GM19397 (cell line): ENCODE measurements around the gene BUB1.
"Not testable (repeated sequence)": the region's sequence is repeated elsewhere in the genome, so short reads cannot be mapped to it uniquely, and the experiment has no call there.

Experiments
- ATAC-seq: cut with Tn5 transposase; IDR thresholded peaks from one replicate; pipeline ENCODE4 v1.9.1; 2021; ENCODE audit warnings: mild to moderate bottlenecking, moderate library complexity; ENCODE audit not compliant: unreplicated experiment

The BUB1 gene

GRCh38 chr2:110677530-110678456, at the start of gene BUB1:
Gene BUB1, minus strand, starts transcription at chr2:110678063. Its CDS starts 68 bp downstream, at chr2:110677995.
- ATAC-seq = peak; percentile 74

DNA sequence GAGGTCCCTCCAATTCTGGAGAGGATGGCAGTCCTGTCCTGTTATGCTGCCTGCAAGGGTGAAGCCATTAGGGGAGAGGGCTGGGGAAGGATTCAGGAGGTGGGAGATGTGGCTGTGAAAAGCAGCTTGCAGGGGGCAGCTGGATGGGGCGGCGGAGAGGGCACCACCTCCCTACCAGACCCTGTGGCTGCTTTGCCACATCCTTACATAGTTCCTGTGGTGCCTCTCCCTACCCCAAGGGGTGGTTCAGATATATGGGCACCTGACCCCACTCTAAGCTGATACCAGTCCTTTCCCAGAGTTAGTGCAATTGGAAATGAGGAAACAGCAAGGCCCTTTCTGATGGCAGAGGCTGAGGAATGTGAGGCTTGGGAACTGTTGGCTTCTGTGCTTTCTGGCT, 48.4 kb upstream of the BUB1 start:
- ATAC-seq = no peak

- ATAC-seq = no peak
Observed at GRCh38 chr2:110725859-110726258, 48.0 kb upstream of the BUB1 start.

DNA sequence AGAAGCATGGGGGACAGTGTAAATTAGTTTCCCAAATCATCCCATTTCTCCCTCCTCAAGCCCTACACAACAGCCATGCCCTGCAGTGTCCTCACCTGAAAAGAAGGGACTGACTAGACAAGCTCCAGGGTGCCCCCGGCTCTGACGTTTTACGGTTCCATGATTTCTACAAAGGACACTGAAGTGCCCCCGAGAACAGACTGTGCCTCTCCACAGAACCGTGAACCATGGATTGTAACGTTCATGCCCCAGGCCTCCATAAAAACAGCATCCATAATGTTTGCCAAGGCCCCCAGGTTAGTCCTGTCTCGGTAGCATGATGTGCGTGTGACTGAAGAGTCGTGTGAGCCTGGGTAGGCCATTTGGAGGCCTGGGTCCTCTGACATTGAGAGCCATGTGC, 47.5 kb upstream of the BUB1 start:
- no peak for ATAC-seq

GRCh38 chr2:110724820-110725219, 47.0 kb upstream of the BUB1 start:
- no peak for ATAC-seq

GRCh38 chr2:110720547-110720946, 42.7 kb upstream of the BUB1 start:
- ATAC-seq = no peak

DNA sequence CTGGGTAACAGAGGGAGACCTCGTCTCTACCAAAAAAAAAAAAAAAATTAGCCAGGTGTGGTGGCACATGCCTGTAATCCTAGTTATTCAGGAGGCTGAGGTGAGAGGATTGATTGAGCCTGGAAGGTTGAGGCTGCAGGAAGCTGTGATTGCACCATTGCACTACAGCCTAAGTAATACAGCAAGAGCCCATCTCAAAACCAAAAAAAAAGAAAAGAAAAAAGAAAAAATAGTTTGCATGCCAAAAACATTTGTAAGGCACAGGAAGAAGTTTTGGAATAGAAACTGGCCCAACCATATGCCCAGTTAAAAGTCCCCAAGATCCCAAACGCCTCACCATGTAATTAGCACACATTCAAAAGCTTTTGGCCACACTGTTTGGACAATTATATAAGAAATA, 41.1 kb upstream of the BUB1 start:
- ATAC-seq = no peak

DNA sequence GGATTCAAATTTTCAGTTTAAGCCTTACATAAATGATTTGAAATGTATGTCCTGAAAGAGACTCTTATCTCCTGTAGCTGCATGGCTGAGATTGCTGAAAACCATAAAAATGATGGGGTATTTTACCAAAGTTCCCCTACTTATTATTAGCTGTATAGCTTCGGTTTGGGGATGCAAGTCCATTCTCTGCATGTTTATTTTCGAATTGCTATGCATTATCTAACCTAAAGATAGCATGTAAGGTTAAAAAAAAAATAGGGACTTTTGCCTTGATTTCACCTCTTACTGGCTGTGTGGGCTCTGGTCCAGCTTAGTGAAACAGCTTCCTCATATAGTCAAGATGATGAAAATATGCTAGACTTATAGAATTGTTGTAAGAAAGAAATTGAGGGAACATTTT, 40.5 kb upstream of the BUB1 start:
- ATAC-seq = no peak

DNA sequence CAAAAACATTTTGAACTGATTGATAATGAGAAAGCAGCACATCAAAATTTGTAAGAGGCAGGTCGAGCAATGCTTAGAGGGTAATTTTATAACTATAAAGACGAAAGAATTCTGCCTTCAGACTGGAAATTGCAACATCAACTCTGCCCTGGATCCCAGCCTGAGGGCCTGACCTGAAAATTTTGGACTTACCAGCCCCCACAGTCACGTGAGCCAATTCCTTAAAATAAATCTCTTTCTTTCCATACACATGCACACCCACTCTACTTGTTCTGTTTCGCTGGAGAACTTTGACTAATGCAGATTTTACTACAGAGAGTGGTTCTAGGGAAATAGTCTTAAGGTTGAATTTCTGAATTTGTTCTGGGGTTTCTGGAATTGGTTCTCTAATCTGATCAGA, 39.9 kb upstream of the BUB1 start:
- ATAC-seq = no peak

- ATAC-seq = no peak
Observed at GRCh38 chr2:110716959-110717645, 39.2 kb upstream of the BUB1 start.

GRCh38 chr2:110714452-110715224, 36.8 kb upstream of the BUB1 start:
- no peak for ATAC-seq

DNA sequence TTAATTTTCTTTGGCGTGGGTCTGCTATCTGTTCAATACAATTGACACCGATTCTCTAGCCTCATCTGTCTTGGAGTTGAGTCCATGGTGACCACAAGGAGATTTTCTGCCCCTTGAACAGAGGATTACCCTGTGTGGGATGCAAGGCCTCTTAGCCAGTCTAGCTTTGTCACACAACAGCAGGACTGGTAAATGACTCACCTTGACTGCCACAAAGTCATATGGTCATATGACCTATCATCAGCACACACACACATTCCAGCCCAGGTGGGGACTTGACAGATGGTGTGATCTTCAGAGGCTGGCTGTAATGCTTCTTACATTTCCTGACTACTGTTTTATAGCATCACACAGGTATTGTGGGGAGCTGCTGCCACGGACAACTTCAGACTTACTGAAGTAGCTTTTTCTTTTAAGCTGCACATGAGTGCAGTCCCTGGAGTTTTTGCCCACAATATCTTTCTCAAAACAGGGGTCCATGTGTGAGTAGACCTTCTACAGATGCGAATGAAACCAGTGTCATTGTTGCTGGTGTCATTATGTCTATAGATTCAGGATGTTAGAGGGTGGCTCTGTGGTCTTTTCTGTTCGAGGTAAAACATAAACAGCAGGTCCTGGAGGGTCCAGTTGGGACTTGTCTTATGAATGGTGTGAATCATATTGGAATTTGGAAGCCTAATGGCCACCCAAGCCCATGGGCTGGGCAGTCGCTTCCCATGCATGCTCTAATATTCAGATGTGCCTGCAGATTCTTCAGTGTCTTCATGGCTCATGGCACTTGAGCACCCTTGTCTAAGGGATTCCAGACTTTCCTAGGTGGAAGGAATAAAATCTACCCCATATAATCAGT, 35.9 kb upstream of the BUB1 start:
- ATAC-seq = no peak

DNA sequence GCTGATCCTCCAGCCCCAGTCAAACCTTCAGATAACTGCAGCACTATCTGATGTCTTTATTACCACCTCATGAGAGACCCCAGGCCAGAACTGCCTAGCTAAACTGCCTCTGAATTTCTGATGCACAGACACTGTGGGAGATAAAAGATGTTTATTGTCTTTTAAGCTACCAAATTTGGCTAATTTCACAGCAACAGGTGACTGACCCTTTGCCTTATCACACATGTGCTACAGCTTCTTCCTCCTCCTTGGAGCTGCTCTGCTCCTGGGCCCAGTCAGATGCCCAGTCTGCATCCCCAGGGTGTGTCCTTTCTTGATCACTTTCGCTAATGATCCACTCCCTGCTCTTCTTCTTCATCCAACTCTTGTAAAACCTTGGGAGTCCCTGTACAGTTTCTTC, 34.9 kb upstream of the BUB1 start:
- no peak for ATAC-seq

- ATAC-seq = no peak
Observed at GRCh38 chr2:110708455-110708854, 30.6 kb upstream of the BUB1 start.

- ATAC-seq = no peak
Observed at GRCh38 chr2:110707386-110707965, 29.6 kb upstream of the BUB1 start.

DNA sequence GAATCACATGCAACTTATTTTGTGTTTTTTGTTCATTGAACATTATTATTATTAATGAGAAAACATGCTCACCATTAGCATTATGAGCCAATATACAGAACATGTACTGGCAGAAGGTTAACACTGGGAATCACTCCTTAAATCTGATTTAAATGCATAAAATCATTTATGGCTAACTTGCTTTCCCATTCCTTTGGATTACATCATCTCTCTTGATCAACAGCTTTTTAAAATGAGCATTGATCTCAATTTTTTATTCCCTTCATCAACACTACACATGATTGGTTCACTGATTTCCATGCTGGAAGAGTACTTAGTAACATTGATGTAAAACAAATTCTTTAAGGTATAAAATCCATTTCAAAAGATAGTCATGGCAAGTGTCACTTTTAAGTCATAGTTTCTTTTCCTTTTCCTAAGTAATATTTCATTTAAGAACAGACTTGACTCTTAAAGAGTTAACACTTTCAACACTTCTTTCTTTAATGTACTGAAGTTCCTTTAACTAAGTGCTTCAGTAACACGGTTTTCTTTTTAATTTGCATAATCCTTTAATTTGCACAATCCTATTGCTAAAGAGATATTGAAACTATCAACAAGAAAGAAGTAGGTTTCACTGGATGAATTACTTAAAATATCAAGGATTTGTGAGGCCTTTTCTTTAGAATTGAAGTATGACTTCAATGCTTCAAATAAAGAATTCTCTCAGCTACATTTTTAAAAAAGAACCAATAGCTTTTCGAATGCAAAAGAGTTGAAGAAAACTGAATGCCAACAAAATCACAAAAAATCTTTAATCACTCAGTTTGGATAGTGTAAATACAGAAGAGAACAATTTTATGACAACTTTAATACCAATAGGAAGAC, 24.9 kb upstream of the BUB1 start:
- no peak for ATAC-seq

DNA sequence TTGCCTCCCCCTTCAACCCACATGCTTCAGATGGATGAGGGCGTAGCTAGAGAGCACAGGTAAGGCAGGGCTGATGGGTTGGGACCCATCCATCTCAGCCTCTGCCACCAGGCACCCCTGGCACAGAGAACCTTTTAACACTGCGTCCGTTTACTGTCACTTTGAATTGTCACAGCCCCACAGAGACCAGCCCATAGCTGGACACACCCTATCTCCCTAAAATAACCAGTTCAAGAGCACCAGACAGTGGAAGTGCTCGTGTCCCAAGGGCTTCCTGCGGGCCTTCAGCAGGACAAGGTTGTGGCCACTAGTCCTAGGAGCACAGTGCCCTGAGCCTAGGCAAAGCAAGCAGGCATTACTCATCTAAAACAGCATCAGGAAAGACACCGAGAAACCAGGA, 20.4 kb upstream of the BUB1 start:
- not testable (repeated sequence) for ATAC-seq

DNA sequence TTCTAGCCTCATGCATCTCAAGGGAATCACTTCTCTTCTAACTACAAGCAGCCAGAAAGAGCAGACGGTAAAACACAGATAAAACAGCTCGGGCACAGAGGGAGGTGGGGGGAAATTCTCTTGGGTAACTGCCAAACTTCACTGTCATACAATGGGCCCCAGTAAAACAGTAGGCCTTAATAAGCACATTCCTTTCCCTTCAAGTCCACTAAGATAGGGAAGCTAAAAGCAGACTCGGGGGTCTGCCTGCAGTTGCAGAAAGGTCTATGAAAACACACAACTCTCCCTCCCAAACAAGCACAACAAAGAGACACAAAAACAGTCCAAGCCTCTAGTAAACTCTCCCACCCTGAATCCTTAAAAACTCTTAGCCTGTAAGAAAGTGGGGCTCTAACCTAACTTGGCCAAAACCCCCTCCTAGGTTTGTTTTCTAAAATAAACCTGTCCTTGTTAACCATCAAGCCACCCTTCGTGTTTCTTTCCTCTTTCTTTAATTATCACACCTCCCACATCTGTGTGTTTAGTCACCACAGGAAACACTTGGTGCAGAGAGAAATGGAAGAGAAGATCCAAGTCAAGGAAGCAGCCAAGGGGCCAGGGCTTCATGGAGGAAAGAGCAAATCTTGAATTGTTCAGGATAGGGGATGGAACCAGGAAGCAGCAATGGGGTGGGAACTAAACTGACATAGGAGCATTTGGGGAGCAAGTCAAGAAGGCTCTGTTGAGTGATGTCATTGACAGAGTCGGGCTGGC, 17.5 kb upstream of the BUB1 start:
- not testable (repeated sequence) for ATAC-seq
